Stimulated activated CD4-positive, alpha-beta T cell treated with anti-CD3 and anti-CD28 coated beads, Interleukin-4, amount 100 ng/mL, for 1 hour (primary cell): ENCODE results near the gene SYS1.

Source experiments
- DNase-seq: peaks from one replicate; pipeline ENCODE4 v3.0.0-alpha.2; 2020

Gene SYS1

GRCh38 chr20:45392733-45393132, 29.8 kb downstream of the SYS1 start:
- DNase-seq = no peak

GRCh38 chr20:45394221-45395113, 31.5 kb downstream of the SYS1 start:
- DNase-seq = no peak

GRCh38 chr20:45395114-45395415, 32.1 kb downstream of the SYS1 start:
- DNase-seq = no peak

- no peak for DNase-seq
These were observed 36.1 kb downstream of the SYS1 start for GRCh38 chr20:45399018-45399417.

GRCh38 chr20:45400346-45401031, 37.5 kb downstream of the SYS1 start:
- DNase-seq = no peak

- DNase-seq = no peak
These were observed 40.0 kb downstream of the SYS1 start for GRCh38 chr20:45402946-45403345.

- DNase-seq = no peak
These were observed 41.5 kb downstream of the SYS1 start for GRCh38 chr20:45404438-45404837.

GRCh38 chr20:45405571-45406259, 42.8 kb downstream of the SYS1 start:
- no peak for DNase-seq

- peak; percentile 52 for DNase-seq
These were observed 43.5 kb downstream of the SYS1 start for GRCh38 chr20:45406260-45407066.

- DNase-seq = peak; percentile 7
These were observed 44.2 kb downstream of the SYS1 start for GRCh38 chr20:45407067-45407745.

GRCh38 chr20:45407783-45408645, 45.1 kb downstream of the SYS1 start, which contains the start of gene DBNDD2:
TSS of gene DBNDD2 (plus strand) at chr20:45408289. CDS start at chr20:45408468, 179 bp downstream.
- DNase-seq = no peak

GRCh38 chr20:45408646-45409213, 45.8 kb downstream of the SYS1 start:
- no peak for DNase-seq

- DNase-seq = no peak
These were observed 46.7 kb downstream of the SYS1 start for GRCh38 chr20:45409521-45410272.

- no peak for DNase-seq
These were observed 47.9 kb downstream of the SYS1 start for GRCh38 chr20:45410887-45411286.

GRCh38 chr20:45412653-45413052, 49.7 kb downstream of the SYS1 start:
- DNase-seq = no peak

GRCh38 chr20:45413479-45413878, 50.5 kb downstream of the SYS1 start:
- no peak for DNase-seq

- DNase-seq = peak; percentile 83
These were observed 53.1 kb downstream of the SYS1 start, which contains the start of gene PIGT for GRCh38 chr20:45415822-45416637. TSS of gene PIGT (plus strand) at chr20:45416141. CDS start at chr20:45416157, 16 bp downstream.

GRCh38 chr20:45416917-45417316, 54.0 kb downstream of the SYS1 start:
- DNase-seq = no peak
